KG1 (cell line): Measurements from ENCODE around the gene FBLN1.
"Not testable (repeated sequence)": the region's sequence is repeated elsewhere in the genome, so short reads cannot be mapped to it uniquely, and the experiment has no call there.

ENCODE experiments used
- DNase-seq: peaks from one replicate; lab custom pipeline; 2025; lab: John Stamatoyannopoulos, UW

Gene FBLN1

GRCh38 chr22:45477366-45478107 is 25.1 kb upstream of the FBLN1 start:
- DNase-seq: no peak

- no peak for DNase-seq
Measured at GRCh38 chr22:45478108-45478771, 24.4 kb upstream of the FBLN1 start.

- no peak for DNase-seq
Measured at GRCh38 chr22:45480717-45481116, 22.0 kb upstream of the FBLN1 start.

- DNase-seq: no peak
Measured at GRCh38 chr22:45481661-45482060, 21.0 kb upstream of the FBLN1 start.

- DNase-seq: no peak
Measured at GRCh38 chr22:45482169-45482568, 20.5 kb upstream of the FBLN1 start.

GRCh38 chr22:45483319-45483718 is 19.4 kb upstream of the FBLN1 start:
- no peak for DNase-seq

GRCh38 chr22:45483918-45484499 is 18.7 kb upstream of the FBLN1 start:
- DNase-seq: no peak

GRCh38 chr22:45484742-45485141 is 17.9 kb upstream of the FBLN1 start:
- no peak for DNase-seq

- no peak for DNase-seq
Measured at GRCh38 chr22:45485261-45485660, 17.4 kb upstream of the FBLN1 start.

DNA sequence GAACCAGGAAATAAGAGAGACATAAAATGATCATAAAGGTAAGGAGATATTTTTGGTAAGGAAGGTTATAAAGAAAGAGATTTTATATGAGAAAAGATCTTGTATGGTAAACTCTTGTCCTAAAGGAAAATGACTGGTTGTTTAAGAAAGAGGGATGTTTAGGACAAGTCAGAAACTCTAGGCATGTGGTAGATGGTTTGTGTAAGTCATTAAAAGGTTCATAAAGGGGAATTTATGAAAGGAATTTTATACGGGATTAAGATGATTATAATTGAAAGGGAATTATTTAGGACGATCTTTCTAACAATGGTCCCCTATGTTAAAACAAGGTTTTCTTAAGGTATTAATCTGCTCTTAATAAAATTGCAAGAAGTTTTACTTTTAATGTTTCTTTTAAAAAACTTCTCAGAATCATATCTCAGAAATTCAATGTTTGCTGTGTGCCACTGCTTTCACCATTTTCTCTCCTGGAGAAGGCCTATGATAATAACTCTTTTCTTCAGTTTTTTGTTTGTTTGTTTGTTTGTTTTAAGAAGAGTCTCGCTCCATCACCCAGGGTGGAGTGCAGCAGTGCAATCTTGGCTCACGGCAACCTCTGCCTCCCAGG is 13.8 kb upstream of the FBLN1 start:
- no peak for DNase-seq

- DNase-seq: no peak
Measured at GRCh38 chr22:45490836-45491235, 11.8 kb upstream of the FBLN1 start.

DNA sequence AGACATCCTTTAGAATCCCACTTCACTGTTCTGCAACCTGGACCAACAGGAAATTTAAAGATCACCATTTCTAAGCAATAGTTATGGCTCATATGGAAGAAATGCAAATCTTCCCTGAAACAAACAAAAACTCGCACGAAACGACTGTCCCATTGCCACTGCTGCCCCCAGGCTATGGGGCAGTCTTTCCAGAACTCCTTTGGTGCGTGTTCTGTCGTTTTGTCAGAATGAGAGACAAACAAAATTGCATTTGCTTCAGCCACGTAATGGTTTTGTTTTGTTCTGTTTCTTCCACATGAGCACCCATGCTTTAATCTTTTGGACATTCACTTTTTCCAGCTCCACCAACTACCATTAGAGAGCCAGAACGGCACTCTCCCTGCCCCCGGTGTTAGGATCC is 10.8 kb upstream of the FBLN1 start:
- no peak for DNase-seq

GRCh38 chr22:45493286-45493771 is 9.4 kb upstream of the FBLN1 start:
- DNase-seq: no peak

GRCh38 chr22:45494306-45494705 is 8.4 kb upstream of the FBLN1 start:
- DNase-seq: not testable (repeated sequence)

- DNase-seq: not testable (repeated sequence)
Measured at GRCh38 chr22:45495616-45496015, 7.1 kb upstream of the FBLN1 start.

DNA sequence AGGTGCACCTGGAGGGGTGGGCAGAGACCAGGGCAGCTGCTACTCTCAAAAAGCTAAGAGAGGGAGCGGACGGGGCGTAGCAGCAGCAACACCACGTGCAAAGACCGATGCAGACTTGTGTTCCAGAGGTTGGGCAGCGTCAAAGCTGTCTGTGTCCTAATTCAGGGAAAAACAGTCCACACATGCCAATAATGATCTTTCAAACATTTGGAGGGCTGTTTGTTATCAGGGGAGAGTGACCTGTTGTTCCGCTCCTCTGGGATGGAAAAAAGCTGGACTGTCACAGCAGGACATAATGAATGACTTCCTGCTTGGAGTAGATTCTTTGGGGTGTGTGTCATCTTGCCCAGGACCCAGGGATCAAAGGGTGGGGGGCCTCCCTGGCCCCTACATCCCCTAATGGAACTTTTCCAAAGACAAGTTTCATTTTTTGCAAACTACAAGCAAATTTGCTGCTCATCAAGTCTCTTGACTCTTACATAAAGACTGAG is 6.2 kb upstream of the FBLN1 start:
- DNase-seq: no peak

- no peak for DNase-seq
Measured at GRCh38 chr22:45497351-45498145, 5.1 kb upstream of the FBLN1 start.

GRCh38 chr22:45499746-45500145 is 2.9 kb upstream of the FBLN1 start:
- no peak for DNase-seq

GRCh38 chr22:45503050-45503815 is 550 bp downstream of the FBLN1 start:
- no peak for DNase-seq

- no peak for DNase-seq
Measured at GRCh38 chr22:45503816-45504372, 1.2 kb downstream of the FBLN1 start.
